Liver (tissue), 3 donors: ENCODE results near the gene FER.

ENCODE experiments used
- CTCF ChIP-seq: fragments of 150-350 bp; IDR thresholded peaks from 2 replicates; pipeline ENCODE4 v1.5.1; 2017; ENCODE audit warnings: improper control_type of control experiment, low read depth, low read length; ENCODE audit not compliant: missing input control
- EGR1 ChIP-seq, 2 donors: IDR thresholded peaks; 2 replicates each; pipeline ENCODE4 v1.6.1; 2016 to 2018; ENCODE audit warnings: antibody characterized with exemption in 2 of 2, low read depth in 2 of 2
- HNF4A ChIP-seq, 2 donors: conservative IDR thresholded peaks; 2 replicates each; pipeline ENCODE4 v1.6.1; 2016; ENCODE audit warnings: antibody characterized with exemption in 2 of 2, mild to moderate bottlenecking in 2 of 2
- HNF4G ChIP-seq: IDR thresholded peaks from 2 replicates; pipeline ENCODE4 v1.6.1; 2016; ENCODE audit warnings: antibody characterized with exemption
- JUND ChIP-seq, 2 donors: IDR thresholded peaks; 2 replicates each; pipeline ENCODE4 v1.6.1; 2016; ENCODE audit warnings: antibody characterized with exemption in 2 of 2
- SP1 ChIP-seq: IDR thresholded peaks from 2 replicates; pipeline ENCODE4 v1.6.1; 2018; ENCODE audit warnings: antibody characterized with exemption, mild to moderate bottlenecking
- TAF1 ChIP-seq: conservative IDR thresholded peaks from 2 replicates; pipeline ENCODE4 v1.6.1; 2016; ENCODE audit warnings: antibody characterized with exemption, mild to moderate bottlenecking
- TF ChIP-seq, protein P1 (sequence below): IDR thresholded peaks from 2 replicates; pipeline ENCODE4 v1.6.1; 2016; ENCODE audit warnings: antibody characterized with exemption
- TF ChIP-seq, protein P2 (sequence below): IDR thresholded peaks from 2 replicates; pipeline ENCODE4 v1.6.1; 2016; ENCODE audit warnings: antibody characterized with exemption, mild to moderate bottlenecking
- donor health status: healthy.
- donor health status: healthy.

DNA sequence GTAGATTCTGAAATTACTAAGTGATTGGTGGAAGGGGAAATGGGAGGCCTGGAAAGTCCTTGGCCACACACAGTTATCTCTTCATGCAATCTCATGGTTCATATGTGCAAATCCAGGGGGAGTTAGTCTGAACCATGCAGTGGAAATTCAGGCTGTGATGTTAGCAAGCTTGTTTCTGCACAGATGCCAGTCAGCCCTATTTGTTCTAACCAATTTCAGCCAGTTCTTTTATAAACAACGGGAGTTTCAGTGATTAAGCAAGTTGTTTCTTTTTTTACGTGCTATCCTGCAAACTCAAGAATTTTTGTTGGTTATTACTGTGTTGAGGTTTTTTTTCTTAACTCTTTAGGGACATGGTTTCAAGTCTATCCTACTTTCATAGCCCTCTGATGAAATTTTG, 298.0 kb downstream of the FER start:
- TF ChIP-seq HNF4A (conservative IDR thresholded peaks at IDR 0.05) (no peak), SP1 (no peak), JUND (IDR thresholded peaks at IDR 0.05) (no peak), CTCF (no peak), EGR1 (IDR thresholded peaks at IDR 0.05; ENCODE audit: low read depth in 2 of 2) (no peak), HNF4G (no peak), TAF1 (no peak)
- TF ChIP-seq, protein P1, sequence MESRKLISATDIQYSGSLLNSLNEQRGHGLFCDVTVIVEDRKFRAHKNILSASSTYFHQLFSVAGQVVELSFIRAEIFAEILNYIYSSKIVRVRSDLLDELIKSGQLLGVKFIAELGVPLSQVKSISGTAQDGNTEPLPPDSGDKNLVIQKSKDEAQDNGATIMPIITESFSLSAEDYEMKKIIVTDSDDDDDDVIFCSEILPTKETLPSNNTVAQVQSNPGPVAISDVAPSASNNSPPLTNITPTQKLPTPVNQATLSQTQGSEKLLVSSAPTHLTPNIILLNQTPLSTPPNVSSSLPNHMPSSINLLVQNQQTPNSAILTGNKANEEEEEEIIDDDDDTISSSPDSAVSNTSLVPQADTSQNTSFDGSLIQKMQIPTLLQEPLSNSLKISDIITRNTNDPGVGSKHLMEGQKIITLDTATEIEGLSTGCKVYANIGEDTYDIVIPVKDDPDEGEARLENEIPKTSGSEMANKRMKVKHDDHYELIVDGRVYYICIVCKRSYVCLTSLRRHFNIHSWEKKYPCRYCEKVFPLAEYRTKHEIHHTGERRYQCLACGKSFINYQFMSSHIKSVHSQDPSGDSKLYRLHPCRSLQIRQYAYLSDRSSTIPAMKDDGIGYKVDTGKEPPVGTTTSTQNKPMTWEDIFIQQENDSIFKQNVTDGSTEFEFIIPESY: no peak
- TF ChIP-seq, protein P2, sequence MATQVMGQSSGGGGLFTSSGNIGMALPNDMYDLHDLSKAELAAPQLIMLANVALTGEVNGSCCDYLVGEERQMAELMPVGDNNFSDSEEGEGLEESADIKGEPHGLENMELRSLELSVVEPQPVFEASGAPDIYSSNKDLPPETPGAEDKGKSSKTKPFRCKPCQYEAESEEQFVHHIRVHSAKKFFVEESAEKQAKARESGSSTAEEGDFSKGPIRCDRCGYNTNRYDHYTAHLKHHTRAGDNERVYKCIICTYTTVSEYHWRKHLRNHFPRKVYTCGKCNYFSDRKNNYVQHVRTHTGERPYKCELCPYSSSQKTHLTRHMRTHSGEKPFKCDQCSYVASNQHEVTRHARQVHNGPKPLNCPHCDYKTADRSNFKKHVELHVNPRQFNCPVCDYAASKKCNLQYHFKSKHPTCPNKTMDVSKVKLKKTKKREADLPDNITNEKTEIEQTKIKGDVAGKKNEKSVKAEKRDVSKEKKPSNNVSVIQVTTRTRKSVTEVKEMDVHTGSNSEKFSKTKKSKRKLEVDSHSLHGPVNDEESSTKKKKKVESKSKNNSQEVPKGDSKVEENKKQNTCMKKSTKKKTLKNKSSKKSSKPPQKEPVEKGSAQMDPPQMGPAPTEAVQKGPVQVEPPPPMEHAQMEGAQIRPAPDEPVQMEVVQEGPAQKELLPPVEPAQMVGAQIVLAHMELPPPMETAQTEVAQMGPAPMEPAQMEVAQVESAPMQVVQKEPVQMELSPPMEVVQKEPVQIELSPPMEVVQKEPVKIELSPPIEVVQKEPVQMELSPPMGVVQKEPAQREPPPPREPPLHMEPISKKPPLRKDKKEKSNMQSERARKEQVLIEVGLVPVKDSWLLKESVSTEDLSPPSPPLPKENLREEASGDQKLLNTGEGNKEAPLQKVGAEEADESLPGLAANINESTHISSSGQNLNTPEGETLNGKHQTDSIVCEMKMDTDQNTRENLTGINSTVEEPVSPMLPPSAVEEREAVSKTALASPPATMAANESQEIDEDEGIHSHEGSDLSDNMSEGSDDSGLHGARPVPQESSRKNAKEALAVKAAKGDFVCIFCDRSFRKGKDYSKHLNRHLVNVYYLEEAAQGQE: no peak
